H1 (cell line): ENCODE results near the gene PCDH7. TPM values are rescaled to one million over a fixed set of nuclear protein-coding genes. Genes with fewer than 3 reads are reported as not detected.

Experiments
- JUND ChIP-seq: IDR thresholded peaks from 2 replicates; pipeline ENCODE4 v1.6.1; 2011; ENCODE audit warnings: mild to moderate bottlenecking, improper control_type of control experiment, low read length
- POU5F1 ChIP-seq: IDR thresholded peaks from 2 replicates; pipeline ENCODE4 v1.6.1; 2011; ENCODE audit warnings: low read depth, mild to moderate bottlenecking, low read length, moderate library complexity
- SAP30 ChIP-seq: fragments of 300-600 bp; sonication (generic); IDR thresholded peaks from 2 replicates; pipeline ENCODE4 v1.7.1; 2012; ENCODE audit warnings: low read length, moderate library complexity, mild to moderate bottlenecking, inconsistent platforms; ENCODE audit not compliant: insufficient read depth, insufficient replicate concordance
- TEAD4 ChIP-seq: IDR thresholded peaks from 2 replicates; pipeline ENCODE4 v1.6.1; 2012; ENCODE audit warnings: low read depth, low read length, inconsistent platforms, mixed read lengths
- YY1 ChIP-seq: IDR thresholded peaks from 2 replicates; pipeline ENCODE4 v1.6.1; 2011; ENCODE audit warnings: low read depth, mild to moderate bottlenecking, low read length
- polyA plus RNA-seq, 7 experiments: library from polyadenylated mRNA; depleted of rRNA in 3 of 7; stranded (reverse) in 5 of 7; unstranded in 2 of 7; fragments of >200 nt in 5 of 7; fragments of 200-250 nt in 2 of 7; gene quantifications; 1 replicate in 5 of 7; 2 replicates in 1 of 7; 4 replicates in 1 of 7; pipeline versions ENCODE4 v1.2.1 to v1.2.3, GENCODE V29; 2011 to 2013; ENCODE audit warnings: missing spikeins in 2 of 7, mixed read lengths in 2 of 7
- total RNA-seq: library from RNA; stranded (reverse); fragmentation: NEBNext Ultra II Directional; extraction: Animal tissue kit (Norgen Biotek cat#: 25700); gene quantifications from 2 replicates; pipeline ENCODE4 v1.2.1, GENCODE V29; 2021

The PCDH7 gene
- total and polyA plus RNA-seq, 2 of the 8 experiments (the other 6 are each of a cell fraction or from before 2014, with no cell fraction given): 3.1 to 6.1 TPM

GRCh38 chr4:30776921-30777415 is 56.8 kb downstream of the PCDH7 start (continued):
- TF ChIP-seq SAP30 (no peak), TEAD4 (no peak), POU5F1 (no peak), YY1 (no peak), JUND (no peak)
